ENCODE results near the gene STX7.

Gene STX7

DNA sequence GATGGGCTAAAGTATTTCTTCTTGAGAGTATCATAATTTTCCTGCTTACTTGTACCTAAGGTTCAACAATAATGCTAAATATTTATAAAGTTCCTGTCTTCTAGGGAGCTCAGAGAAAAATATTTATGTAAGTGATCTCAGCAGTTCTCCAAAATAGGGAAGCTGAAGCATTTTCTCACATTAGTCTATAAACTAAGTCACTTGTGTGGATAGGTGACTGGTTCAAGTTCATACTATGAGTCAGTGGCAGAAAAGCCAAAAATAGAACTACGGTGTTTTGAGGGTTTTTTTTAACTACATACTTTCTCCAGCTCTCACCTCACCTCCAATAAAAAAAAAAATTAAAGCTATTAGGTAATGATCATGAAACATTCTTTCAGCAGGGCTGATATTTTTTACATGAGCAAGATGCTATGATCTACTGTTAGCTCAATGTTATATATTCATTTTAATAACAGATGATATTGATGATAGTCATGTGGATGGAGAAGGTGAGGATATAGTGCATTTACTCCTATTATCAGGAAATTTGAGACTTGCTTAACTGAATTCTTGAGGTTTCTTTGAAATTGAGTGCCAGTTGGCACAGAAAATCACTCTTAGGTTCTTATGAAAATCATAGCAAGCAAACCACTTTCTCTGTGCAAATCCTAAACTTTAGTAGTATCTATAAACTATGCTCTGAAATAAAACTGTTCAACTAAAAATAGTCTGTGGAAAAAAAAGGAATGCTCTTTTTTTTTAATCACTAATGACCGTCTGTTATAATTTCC lies 107.6 kb downstream of the STX7 start:
- DNase-seq = no peak

DNA sequence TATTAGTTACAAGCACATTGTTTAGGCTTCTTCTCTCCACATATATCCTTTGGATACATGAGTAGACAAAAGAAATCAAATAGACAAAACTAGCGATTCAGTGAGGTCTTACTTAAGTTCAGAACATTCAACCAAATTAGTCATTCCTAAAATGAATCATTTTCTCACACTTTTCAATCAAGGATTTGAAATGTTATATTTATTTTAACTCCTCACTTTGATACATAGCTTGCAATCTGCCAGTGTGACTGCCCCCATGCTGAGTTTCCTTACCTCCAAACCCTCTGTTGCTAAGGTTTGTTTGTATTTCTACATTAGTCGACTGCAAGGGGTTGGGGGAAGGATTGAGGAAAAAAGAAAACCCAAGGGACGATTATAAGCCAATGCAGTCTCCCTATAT lies 108.2 kb downstream of the STX7 start:
- DNase-seq = no peak

DNA sequence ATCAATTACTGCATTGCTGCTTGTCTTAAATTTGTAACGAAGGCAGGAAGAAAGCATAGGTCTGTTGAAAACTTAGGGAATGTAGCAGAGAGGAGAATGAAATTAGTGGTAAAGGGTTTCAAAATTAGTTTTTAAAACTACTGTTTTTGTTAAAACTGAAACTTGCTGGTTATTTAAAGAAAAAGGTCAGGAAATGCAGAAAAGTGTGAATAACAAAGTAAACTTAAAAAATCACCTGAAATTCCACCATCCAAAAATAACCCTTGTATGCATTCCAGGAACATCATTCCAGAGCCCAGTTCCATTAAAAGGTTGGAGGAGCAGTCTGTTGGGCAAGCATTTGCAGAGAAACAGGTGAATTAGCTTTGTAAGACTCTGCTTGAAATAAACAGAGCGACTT lies 108.6 kb downstream of the STX7 start:
- no peak for DNase-seq

DNA sequence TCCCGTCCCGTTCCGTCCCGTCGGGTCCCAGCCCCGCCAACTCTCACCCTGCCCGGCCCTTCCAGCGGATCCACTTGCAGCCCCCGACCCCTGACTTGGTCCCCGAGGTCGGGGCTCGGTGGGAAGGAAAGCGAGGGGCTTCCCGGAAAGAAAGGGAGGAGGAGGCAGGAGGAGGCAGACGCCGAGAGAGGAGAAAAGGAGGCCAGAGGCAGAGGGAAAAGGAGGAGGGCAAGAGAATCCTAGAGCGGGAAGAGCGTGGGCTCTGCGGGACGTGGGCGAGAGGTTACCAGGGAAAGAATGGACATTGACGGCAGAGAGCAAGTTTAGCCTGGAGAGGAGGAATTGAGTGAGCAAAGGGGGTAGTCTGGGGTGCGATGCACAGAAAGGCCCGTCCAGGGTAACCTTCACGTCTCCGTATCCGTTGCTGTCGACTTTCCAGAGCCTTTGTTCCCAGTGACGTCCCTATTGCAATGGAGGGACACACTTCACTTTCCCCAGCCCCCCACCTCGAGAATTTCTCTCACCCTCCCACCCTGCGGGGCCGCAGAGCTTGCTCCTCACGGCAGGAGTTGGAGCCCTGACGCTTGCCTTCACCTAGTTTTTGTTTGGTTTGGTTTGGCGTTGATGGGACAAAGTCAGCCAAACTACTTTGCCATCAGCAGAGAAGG lies 111.2 kb downstream of the STX7 start:
- DNase-seq = no peak

DNA sequence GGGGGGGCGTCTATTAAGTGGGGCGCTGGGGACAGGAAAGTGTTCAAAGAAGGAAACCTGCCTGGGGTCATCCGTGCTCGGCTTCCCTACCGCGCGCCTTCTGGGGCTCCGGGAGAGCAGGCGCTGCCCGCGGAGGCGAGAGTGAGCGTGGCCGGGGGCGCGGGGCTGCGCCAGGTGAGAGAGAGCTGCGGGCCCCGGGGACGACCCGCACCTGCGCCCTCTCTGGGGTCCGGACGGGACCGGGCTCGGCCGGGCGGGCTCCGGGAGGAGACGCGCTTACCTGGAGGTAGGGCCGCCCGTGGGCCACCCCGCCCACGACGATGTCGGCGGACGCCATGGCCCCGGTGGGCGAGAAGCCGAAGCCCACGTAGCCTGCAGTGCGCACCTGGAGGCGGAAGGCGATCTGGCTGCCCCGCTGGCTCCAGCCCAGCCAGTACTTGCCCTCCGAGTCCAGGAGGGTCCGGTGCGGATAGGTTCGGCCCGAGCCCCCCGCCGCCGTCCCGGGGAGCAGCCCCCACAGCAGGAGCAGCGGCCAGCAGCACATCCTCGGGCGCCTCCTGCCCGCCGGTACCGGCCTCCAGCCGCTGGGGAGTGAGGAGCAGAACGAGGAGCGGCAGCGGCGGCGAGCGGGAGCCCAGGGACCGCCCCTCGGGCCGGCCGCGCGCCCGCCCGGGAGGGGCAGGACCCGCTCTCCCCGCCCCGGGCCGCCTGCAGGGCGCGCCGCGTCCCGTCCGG lies 111.9 kb downstream of the STX7 start, which contains the start of gene MOXD1:
Gene MOXD1 (minus strand): TSS at position 593 of the 735 bp plus-strand sequence. CDS start 49 bp downstream, at position 544.
- no peak for DNase-seq

DNA sequence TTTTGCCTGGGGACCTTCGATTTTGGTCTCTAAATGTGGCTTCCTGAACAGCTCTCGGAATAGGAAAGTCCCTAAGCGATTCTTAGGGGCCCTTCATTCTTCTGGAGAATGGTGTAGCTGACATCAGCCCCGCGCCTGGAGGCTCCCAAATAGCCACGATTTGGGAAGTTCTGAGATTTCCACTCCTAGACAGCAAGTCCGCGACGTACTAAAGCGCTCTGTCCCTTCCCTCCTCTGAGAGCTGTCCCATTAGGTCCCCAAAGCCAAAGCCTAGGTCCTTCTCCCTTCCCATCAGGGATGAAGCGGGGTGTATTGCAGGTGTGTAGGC lies 112.4 kb downstream of the STX7 start:
- no peak for DNase-seq

DNA sequence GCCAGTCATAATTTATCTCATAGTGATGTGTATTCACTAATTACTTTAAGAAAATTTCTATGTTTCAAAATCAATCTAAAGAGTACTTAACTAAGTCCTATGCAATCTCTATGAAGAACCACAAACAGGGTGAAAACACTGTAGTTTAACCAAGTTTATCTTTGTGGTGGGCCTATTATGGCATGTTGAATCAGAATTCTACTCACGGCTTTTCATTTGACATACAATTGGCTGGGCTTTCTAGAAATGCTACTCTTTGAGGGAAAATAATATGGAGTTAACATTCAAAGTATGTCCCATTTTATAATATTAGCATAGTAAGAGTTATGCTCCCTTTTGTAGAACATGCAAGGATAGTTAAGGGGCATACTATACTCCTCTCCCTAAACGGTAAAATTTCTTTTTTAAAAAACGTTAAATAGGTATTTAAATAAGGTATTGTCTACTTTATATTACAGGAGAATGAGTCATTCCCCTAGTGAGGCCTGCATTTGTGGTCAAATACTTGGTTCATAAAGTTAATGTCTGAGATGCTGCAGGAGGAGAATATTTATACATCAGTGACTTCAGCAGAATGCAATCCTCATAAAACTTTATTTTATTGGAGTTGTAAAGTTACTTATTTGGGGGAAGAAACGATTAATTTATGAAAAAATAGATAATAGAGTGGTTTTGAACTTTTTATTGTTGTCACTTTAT lies 113.4 kb downstream of the STX7 start:
- no peak for DNase-seq

All from SHP77 (cell line).